Mammary epithelial cell (primary cell): ENCODE data around the gene IQCN.

Experiments
- EZH2 ChIP-seq: IDR thresholded peaks from 2 replicates; pipeline ENCODE4 v1.6.1; 2012; ENCODE audit warnings: low read length, inconsistent platforms, borderline replicate concordance
- TF ChIP-seq, protein P1 (sequence below), 2 donors: IDR thresholded peaks in 1 of 2; conservative IDR thresholded peaks in 1 of 2; 2 replicates each; pipeline ENCODE4 v1.5.1; 2011 to 2012; ENCODE audit warnings: inconsistent platforms in 2 of 2, low read length in 2 of 2, mild to moderate bottlenecking in 2 of 2, control low read depth in 1 of 2, low read depth in 1 of 2; ENCODE audit not compliant: insufficient read depth in 1 of 2; ENCODE audit errors: extremely low read depth in 1 of 2

DNA sequence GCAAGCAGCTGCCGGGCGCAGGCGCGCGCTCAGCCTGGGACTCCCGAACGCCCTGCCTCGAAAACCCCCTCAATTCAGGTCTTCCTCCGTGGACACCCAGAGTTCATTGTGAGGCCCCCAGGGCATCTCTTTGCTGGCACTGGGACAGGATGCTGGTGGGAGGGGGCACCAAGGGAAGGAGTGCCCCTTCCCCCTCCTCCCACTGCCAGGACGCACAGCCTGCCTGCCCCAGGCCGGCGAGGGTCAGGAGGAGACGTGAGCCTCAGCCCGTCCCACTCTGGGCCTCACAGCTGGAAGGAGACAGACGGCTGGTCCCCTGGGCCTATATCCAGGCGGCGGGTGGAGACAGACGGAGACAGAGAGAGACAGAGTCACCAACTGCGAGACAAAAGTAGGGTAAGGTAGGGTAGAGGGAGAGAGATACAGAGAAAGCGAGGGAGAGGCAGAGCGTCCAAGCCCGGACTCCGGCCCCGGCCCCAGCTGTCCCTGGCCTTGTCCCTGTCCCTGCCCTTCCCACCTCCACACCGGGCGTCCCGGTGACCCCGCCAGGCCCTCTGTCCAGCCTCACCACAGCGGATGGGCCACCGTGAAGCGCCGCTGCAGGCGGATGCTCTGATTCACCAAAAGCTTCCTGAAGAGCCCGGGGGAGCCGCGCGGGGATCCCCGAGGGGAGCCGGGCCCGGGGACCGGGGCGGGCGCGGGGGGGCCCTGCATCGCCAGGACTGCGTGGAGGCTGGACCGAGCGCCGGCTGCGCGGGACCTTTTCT is 48.4 kb downstream of the IQCN start, which contains the start of gene PDE4C:
- TF ChIP-seq, protein P1, sequence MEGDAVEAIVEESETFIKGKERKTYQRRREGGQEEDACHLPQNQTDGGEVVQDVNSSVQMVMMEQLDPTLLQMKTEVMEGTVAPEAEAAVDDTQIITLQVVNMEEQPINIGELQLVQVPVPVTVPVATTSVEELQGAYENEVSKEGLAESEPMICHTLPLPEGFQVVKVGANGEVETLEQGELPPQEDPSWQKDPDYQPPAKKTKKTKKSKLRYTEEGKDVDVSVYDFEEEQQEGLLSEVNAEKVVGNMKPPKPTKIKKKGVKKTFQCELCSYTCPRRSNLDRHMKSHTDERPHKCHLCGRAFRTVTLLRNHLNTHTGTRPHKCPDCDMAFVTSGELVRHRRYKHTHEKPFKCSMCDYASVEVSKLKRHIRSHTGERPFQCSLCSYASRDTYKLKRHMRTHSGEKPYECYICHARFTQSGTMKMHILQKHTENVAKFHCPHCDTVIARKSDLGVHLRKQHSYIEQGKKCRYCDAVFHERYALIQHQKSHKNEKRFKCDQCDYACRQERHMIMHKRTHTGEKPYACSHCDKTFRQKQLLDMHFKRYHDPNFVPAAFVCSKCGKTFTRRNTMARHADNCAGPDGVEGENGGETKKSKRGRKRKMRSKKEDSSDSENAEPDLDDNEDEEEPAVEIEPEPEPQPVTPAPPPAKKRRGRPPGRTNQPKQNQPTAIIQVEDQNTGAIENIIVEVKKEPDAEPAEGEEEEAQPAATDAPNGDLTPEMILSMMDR (conservative IDR thresholded peaks at IDR 0.05 in 1 of 2, IDR thresholded peaks at IDR 0.05 in 1 of 2; ENCODE audit: extremely low read depth in 1 of 2, insufficient read depth in 1 of 2, low read depth in 1 of 2, low read length in 2 of 2) = no peak
- no peak for TF ChIP-seq EZH2
